Calu3 (cell line): ENCODE results near the gene TNFRSF25. TPM values are rescaled to one million over a fixed set of nuclear protein-coding genes. Genes with fewer than 3 reads are reported as not detected.
A peak's percentile ranks its signal among the peaks of the same experiment; 100 is the strongest.

ENCODE experiments used
- Bru-seq: library from RNA; stranded (reverse); fragments of 400-500 nt; gene quantifications from one replicate; lab custom pipeline; 2021; lab: Mats Ljungman, UMichigan
- BruChase-seq, 2 experiments: library from RNA; stranded (reverse); fragments of 400-500 nt; gene quantifications; one replicate each; lab custom pipeline; 2021; lab: Mats Ljungman, UMichigan
- BruUV-seq: library from RNA; stranded (reverse); fragments of 400-500 nt; replicated peaks from 2 replicates; lab custom pipeline; 2021; lab: Mats Ljungman, UMichigan
- CTCF ChIA-PET: fragments of 300-600 bp; sonication (Branson Sonifier 250); formaldehyde crosslinking; loops from one replicate; lab custom pipeline; 2022; ENCODE audit warnings: antibody characterized with exemption; lab: Charles Lee
- DNase-seq: peaks from one replicate; pipeline ENCODE4 v3.0.0; 2022
- H3K27ac Mint-ChIP-seq: one replicate; pipeline ENCODE4 v1.8.0; 2022; ENCODE audit warnings: mixed read lengths; ENCODE audit not compliant: unreplicated experiment
- H3K27me3 Mint-ChIP-seq: one replicate; pipeline ENCODE4 v1.8.0; 2022; ENCODE audit warnings: mixed read lengths; ENCODE audit not compliant: unreplicated experiment
- H3K36me3 Mint-ChIP-seq: one replicate; pipeline ENCODE4 v1.8.0; 2022; ENCODE audit warnings: mild to moderate bottlenecking, moderate library complexity, mixed read lengths; ENCODE audit not compliant: insufficient read depth, unreplicated experiment
- H3K4me1 Mint-ChIP-seq: one replicate; pipeline ENCODE4 v1.8.0; 2022; ENCODE audit warnings: mild to moderate bottlenecking, low read depth, mixed read lengths; ENCODE audit not compliant: unreplicated experiment
- H3K4me3 Mint-ChIP-seq: one replicate; pipeline ENCODE4 v1.8.0; 2022; ENCODE audit warnings: mild to moderate bottlenecking, low read depth, moderate library complexity, mixed read lengths; ENCODE audit not compliant: unreplicated experiment
- H3K9me3 Mint-ChIP-seq: one replicate; pipeline ENCODE4 v1.8.0; 2022; ENCODE audit warnings: low read depth, mixed read lengths; ENCODE audit not compliant: unreplicated experiment
- intact Hi-C: fragments of 100-400 bp; cut with micrococcal nuclease; formaldehyde crosslinking; loops from one replicate; pipeline ENCODE4 v1.10.0; 2022; ENCODE audit not compliant: unreplicated experiment
- long read RNA-seq: library from polyadenylated mRNA; stranded (forward); transcript quantifications from one replicate; pipeline ENCODE4 v2.0.0, GENCODE V29; 2022
- total RNA-seq: library from RNA; stranded (reverse); gene quantifications from 2 replicates; pipeline ENCODE4 v1.2.3, GENCODE V29; 2022
- TF ChIP-seq, protein P1 (sequence below): fragments of 200-600 bp; IDR thresholded peaks from one replicate; pipeline ENCODE4 v1.8.0; 2022; ENCODE audit warnings: antibody characterized with exemption; ENCODE audit not compliant: unreplicated experiment

TNFRSF25 gene, protein sequence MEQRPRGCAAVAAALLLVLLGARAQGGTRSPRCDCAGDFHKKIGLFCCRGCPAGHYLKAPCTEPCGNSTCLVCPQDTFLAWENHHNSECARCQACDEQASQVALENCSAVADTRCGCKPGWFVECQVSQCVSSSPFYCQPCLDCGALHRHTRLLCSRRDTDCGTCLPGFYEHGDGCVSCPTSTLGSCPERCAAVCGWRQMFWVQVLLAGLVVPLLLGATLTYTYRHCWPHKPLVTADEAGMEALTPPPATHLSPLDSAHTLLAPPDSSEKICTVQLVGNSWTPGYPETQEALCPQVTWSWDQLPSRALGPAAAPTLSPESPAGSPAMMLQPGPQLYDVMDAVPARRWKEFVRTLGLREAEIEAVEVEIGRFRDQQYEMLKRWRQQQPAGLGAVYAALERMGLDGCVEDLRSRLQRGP
- total RNA-seq (6.4 and 10.1 TPM in 2 replicates), Bru-seq, nascent RNA (percentile 41 among the genes with signal in this experiment), BruChase-seq, experiment 1, labeled RNA remaining after a 6-hour chase (percentile 54 among the genes with signal in this experiment), BruChase-seq, experiment 2, labeled RNA remaining after a 2-hour chase (percentile 57 among the genes with signal in this experiment)
- long read RNA-seq, partial matches to known transcripts: 0 of 7 reads
- long read RNA-seq, other reads (novel, unspliced or antisense): 6 of 7 reads

DNA sequence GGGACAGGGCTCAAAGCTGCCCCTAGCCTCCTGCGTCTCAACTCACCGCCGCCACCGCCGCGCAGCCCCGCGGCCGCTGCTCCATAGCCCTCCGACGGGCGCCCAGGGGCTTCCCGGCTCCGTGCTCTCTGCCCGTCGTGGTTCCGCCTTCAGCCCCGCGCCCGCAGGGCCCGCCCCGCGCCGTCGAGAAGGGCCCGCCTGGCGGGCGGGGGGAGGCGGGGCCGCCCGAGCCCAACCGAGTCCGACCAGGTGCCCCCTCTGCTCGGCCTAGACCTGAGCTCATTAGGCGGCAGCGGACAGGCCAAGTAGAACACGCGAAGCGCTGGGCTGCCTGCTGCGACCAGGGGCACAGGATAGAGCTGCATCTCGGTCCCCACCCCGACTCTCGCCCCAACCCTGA lies at the start of gene TNFRSF25:
Gene TNFRSF25, minus strand, starts transcription at position 151 of the 400 bp plus-strand sequence. Its CDS starts 66 bp downstream, at position 85.
- Mint-ChIP-seq H3K27ac (no peak within 1 kb of the TSS), H3K4me1 (no peaks in the 10 kb centered on the region), H3K9me3 (peaks cover 2% of the 10 kb centered on the region), H3K27me3 (no peaks in the 10 kb centered on the region), H3K4me3 (no peak within 1 kb of the TSS), H3K36me3 (peaks cover 10% of the 10 kb centered on the region)
- intact Hi-C loops: no loop called here
- TF ChIP-seq, protein P1, sequence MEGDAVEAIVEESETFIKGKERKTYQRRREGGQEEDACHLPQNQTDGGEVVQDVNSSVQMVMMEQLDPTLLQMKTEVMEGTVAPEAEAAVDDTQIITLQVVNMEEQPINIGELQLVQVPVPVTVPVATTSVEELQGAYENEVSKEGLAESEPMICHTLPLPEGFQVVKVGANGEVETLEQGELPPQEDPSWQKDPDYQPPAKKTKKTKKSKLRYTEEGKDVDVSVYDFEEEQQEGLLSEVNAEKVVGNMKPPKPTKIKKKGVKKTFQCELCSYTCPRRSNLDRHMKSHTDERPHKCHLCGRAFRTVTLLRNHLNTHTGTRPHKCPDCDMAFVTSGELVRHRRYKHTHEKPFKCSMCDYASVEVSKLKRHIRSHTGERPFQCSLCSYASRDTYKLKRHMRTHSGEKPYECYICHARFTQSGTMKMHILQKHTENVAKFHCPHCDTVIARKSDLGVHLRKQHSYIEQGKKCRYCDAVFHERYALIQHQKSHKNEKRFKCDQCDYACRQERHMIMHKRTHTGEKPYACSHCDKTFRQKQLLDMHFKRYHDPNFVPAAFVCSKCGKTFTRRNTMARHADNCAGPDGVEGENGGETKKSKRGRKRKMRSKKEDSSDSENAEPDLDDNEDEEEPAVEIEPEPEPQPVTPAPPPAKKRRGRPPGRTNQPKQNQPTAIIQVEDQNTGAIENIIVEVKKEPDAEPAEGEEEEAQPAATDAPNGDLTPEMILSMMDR: no peak
- CTCF ChIA-PET: interaction anchor here (0.7 kb wide), 1 partner anchor 408 kb away, joined by 3 read pairs; no protein-coding TSS in a partner anchor
- no TSS peak for BruUV-seq
- DNase-seq: no peak

DNA sequence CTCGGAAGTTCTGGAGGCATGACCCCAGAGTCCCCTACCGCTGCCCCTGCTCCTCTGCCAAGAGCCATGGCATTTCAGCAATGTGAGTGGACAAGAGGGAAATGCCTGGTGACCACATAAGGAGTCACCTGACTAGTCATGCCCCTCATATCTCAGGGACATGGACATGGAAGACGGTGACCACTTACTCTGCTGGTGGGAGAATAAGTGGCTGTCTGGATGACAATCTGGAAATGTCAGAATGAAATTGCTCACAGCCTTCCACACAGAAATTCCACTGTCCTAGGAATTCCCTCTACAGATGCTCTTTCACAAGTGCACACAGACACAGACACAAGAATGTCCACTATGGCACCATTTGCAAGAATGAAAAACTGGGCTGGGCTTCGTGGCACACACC lies 49.8 kb upstream of the TNFRSF25 start:
- TF ChIP-seq, protein P1: no peak
- no TSS peak for BruUV-seq
- no peak for DNase-seq
- no peaks in the 10 kb centered on the region for H3K9me3 Mint-ChIP-seq
- no peak overlapping the region for H3K27ac Mint-ChIP-seq
- intact Hi-C loops: no loop called here
- H3K27me3 Mint-ChIP-seq: no peaks in the 10 kb centered on the region
- CTCF ChIA-PET: no interaction called here
- H3K4me3 Mint-ChIP-seq: no peak overlapping the region
- no peaks in the 10 kb centered on the region for H3K4me1 Mint-ChIP-seq
- H3K36me3 Mint-ChIP-seq: no peaks in the 10 kb centered on the region

DNA sequence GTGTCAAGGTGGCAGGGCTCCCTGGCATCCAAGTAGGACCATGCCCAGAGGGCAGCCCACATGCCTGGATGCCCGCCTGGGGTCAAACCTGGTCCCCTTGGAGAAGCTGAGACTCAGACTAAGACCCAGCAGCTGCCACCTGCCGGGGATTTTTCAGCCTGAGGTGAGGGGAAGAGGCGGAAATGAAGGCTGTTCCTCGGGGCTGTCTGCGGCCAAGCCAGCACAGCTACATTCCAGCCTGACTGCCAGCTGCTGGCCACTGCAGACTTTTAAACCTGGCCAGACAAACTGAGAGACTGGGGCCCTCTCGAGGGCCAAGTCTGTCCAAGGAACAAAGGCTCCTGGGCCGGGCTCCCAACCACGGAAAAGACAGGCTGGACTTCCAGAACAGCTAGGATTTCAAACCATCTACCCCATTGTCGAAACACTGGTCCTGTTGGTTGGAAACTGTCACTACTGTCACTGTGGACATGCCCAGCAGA lies 47.4 kb upstream of the TNFRSF25 start:
- DNase-seq: no peak
- BruUV-seq: no TSS peak
- intact Hi-C loops: no loop called here
- no peaks in the 10 kb centered on the region for H3K36me3 Mint-ChIP-seq
- CTCF ChIA-PET: no interaction called here
- no peak overlapping the region for H3K27ac Mint-ChIP-seq
- H3K27me3 Mint-ChIP-seq: peaks cover 5% of the 10 kb centered on the region
- TF ChIP-seq, protein P1: no peak
- H3K4me1 Mint-ChIP-seq: no peaks in the 10 kb centered on the region
- no peaks in the 10 kb centered on the region for H3K9me3 Mint-ChIP-seq
- H3K4me3 Mint-ChIP-seq: no peak overlapping the region

DNA sequence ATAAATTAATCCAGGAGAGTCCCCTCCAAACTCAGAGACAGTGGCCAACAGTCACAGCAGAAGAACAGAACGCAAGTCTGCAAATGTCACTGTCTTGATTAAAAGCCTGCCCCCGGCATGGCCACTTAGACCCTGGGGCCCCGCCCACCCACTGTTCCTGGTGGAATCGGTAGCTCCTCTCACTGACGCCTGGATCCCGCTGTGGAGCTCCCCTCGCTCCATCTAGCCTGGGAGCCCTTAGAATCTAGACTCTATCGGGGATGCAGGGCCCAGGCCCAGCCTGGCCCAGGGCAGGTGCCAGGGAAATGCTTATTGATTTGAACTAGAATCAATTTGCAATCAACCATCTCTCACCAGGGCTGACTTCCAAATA lies 46.9 kb upstream of the TNFRSF25 start:
- intact Hi-C loops: no loop called here
- CTCF ChIA-PET: no interaction called here
- TF ChIP-seq, protein P1: no peak
- no peak overlapping the region for H3K4me3 Mint-ChIP-seq
- no peaks in the 10 kb centered on the region for H3K36me3 Mint-ChIP-seq
- DNase-seq: no peak
- H3K27ac Mint-ChIP-seq: no peak overlapping the region
- no peaks in the 10 kb centered on the region for H3K9me3 Mint-ChIP-seq
- BruUV-seq: no TSS peak
- no peaks in the 10 kb centered on the region for H3K4me1 Mint-ChIP-seq
- H3K27me3 Mint-ChIP-seq: peaks cover 10% of the 10 kb centered on the region
